SK-N-MC (cell line): Measurements from ENCODE around the gene SMYD3.
"Not testable (repeated sequence)": the region's sequence is repeated elsewhere in the genome, so short reads cannot be mapped to it uniquely, and the experiment has no call there.

ENCODE experiments used
- FOXP2 ChIP-seq: optimal IDR thresholded peaks from 2 replicates; pipeline ENCODE3; 2011; ENCODE audit warnings: mild to moderate bottlenecking, moderate library complexity; ENCODE audit not compliant: insufficient read depth; ENCODE audit errors: extremely low read length, control extremely low read depth
- POLR2AphosphoS5 ChIP-seq: IDR thresholded peaks from 2 replicates; pipeline ENCODE4 v1.6.1; 2012; ENCODE audit warnings: mild to moderate bottlenecking, low read depth, low read length, borderline replicate concordance

DNA sequence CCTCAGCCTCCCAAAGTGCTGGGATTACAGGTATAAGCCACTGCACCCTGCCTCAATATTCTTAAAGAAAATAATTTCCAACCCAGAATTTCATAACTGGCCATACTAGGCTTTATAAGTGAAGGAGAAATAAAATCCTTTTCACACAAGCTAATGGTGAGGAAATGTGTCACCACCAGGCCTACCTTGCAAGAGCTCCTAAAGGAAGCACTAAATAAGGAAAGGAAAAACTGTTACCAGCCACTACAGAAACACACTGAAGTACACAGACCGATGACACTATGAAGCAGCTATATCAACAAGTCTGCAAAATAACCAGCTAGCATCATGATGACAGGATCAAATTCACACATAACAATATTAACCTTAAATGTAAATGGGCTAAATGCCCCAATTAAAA is 565.3 kb downstream of the SMYD3 start:
- not testable (repeated sequence) for TF ChIP-seq FOXP2, POLR2AphosphoS5
